ENCODE results near the gene TMSB15B.

DNA sequence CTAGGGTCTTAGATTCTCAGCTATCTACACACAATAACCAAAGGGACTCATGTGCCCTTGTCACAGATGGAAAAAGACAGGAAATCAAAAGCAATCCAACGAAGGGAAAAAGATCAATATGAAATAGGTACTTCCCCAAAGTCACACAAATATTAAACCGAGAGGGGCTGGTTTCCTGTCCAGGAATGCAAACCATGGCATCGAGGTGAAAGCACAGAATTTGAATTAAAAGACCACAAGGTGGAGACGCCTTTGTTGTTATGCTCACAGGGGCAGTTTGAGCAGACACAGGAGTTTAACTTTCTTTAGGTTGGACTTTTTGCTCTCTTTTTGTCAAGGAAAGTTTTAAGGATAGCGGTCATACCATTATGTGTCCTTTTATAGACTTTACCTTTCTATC, 36.8 kb downstream of the TMSB15B start:
- TF ChIP-seq, protein P1, sequence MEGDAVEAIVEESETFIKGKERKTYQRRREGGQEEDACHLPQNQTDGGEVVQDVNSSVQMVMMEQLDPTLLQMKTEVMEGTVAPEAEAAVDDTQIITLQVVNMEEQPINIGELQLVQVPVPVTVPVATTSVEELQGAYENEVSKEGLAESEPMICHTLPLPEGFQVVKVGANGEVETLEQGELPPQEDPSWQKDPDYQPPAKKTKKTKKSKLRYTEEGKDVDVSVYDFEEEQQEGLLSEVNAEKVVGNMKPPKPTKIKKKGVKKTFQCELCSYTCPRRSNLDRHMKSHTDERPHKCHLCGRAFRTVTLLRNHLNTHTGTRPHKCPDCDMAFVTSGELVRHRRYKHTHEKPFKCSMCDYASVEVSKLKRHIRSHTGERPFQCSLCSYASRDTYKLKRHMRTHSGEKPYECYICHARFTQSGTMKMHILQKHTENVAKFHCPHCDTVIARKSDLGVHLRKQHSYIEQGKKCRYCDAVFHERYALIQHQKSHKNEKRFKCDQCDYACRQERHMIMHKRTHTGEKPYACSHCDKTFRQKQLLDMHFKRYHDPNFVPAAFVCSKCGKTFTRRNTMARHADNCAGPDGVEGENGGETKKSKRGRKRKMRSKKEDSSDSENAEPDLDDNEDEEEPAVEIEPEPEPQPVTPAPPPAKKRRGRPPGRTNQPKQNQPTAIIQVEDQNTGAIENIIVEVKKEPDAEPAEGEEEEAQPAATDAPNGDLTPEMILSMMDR (IDR thresholded peaks at IDR 0.05), result no peak
- TF ChIP-seq POLR2A (IDR thresholded peaks at IDR 0.05), result no peak

Data from right lobe of liver (tissue), 4 donors.